ENCODE data around the gene BMP4. TPM values are rescaled to one million over a fixed set of nuclear protein-coding genes. Genes with fewer than 3 reads are reported as not detected.

BMP4 gene
- polyA plus RNA-seq, 1 donor from 2014 or later: not detected

GRCh38 chr14:53902307-53902706 lies 54.3 kb downstream of the BMP4 start:
- no peaks in the 10 kb centered on the region for H3K27me3 Mint-ChIP-seq
- H3K9me3 Mint-ChIP-seq: peaks cover 4 to 13% (median 7%) of the 10 kb centered on the region in 3 donors
- H3K27ac Mint-ChIP-seq: no peak overlapping the region
- H3K36me3 Mint-ChIP-seq: no peaks in the 10 kb centered on the region
- H3K4me3 Mint-ChIP-seq: no peak overlapping the region
- no peaks in the 10 kb centered on the region for H3K4me1 Mint-ChIP-seq

GRCh38 chr14:53900499-53900898 lies 56.1 kb downstream of the BMP4 start:
- no peaks in the 10 kb centered on the region for H3K4me1 Mint-ChIP-seq
- H3K36me3 Mint-ChIP-seq: no peaks in the 10 kb centered on the region
- H3K27me3 Mint-ChIP-seq: no peaks in the 10 kb centered on the region
- H3K27ac Mint-ChIP-seq: no peak overlapping the region
- peaks cover 4% of the 10 kb centered on the region in 3 donors for H3K9me3 Mint-ChIP-seq
- no peak overlapping the region for H3K4me3 Mint-ChIP-seq

All from IgD-negative memory B cell (primary cell).